Jurkat, Clone E6-1 (cell line): ENCODE measurements around the gene TLR6.
"Not testable (repeated sequence)": the region's sequence is repeated elsewhere in the genome, so short reads cannot be mapped to it uniquely, and the experiment has no call there.

ENCODE experiments used
- DNase-seq: peaks from one replicate; pipeline ENCODE4 v3.0.0-alpha.2; 2011; ENCODE audit warnings: low read depth, low spot score
- H3K4me3 ChIP-seq: 2 replicates; pipeline ENCODE4 v1.5.1; 2011; ENCODE audit warnings: mild to moderate bottlenecking, low read length, control low read depth, moderate library complexity

Gene TLR6

GRCh38 chr4:38800961-38801450, 55.6 kb downstream of the TLR6 start:
- DNase-seq = no peak
- no peak overlapping the region for H3K4me3 ChIP-seq

- no peak overlapping the region for H3K4me3 ChIP-seq
- no peak for DNase-seq
These were observed 56.3 kb downstream of the TLR6 start for GRCh38 chr4:38800366-38800765.

GRCh38 chr4:38795087-38795486, 61.5 kb downstream of the TLR6 start:
- H3K4me3 ChIP-seq = no peak overlapping the region
- DNase-seq = no peak

GRCh38 chr4:38794051-38794450, 62.6 kb downstream of the TLR6 start:
- no peak overlapping the region for H3K4me3 ChIP-seq
- DNase-seq = no peak

GRCh38 chr4:38791010-38791409, 65.6 kb downstream of the TLR6 start:
- no peak overlapping the region for H3K4me3 ChIP-seq
- no peak for DNase-seq

- H3K4me3 ChIP-seq = no peak overlapping the region
- DNase-seq = no peak
These were observed 68.3 kb downstream of the TLR6 start for GRCh38 chr4:38788317-38788716.

GRCh38 chr4:38787693-38788092, 68.9 kb downstream of the TLR6 start:
- DNase-seq = no peak
- H3K4me3 ChIP-seq = no peak overlapping the region

GRCh38 chr4:38785901-38786402, 70.7 kb downstream of the TLR6 start:
- DNase-seq = peak; percentile 5

GRCh38 chr4:38785041-38785790, 71.4 kb downstream of the TLR6 start:
- no peak for DNase-seq
- no peak overlapping the region for H3K4me3 ChIP-seq

More at GRCh38 chr4:38785901-38786402, 70.7 kb downstream of the TLR6 start:
- H3K4me3 ChIP-seq = no peak overlapping the region

- no peak for DNase-seq
These were observed 72.5 kb downstream of the TLR6 start for GRCh38 chr4:38784141-38784540.

GRCh38 chr4:38783109-38783460, 73.5 kb downstream of the TLR6 start:
- no peak for DNase-seq
- no peak overlapping the region for H3K4me3 ChIP-seq

More at GRCh38 chr4:38784141-38784540, 72.5 kb downstream of the TLR6 start:
- H3K4me3 ChIP-seq = no peak overlapping the region

GRCh38 chr4:38782452-38783108, 74.0 kb downstream of the TLR6 start, which contains the start of gene TLR10:
TSS of gene TLR10 (minus strand) at chr4:38782990. CDS start at chr4:38775590, 7,400 bp downstream.
- DNase-seq = peak; percentile 49
- no peak within 1 kb of the TSS for H3K4me3 ChIP-seq

GRCh38 chr4:38781854-38782261, 74.8 kb downstream of the TLR6 start:
- no peak for DNase-seq
- H3K4me3 ChIP-seq = no peak overlapping the region

GRCh38 chr4:38780833-38781484, 75.7 kb downstream of the TLR6 start:
- H3K4me3 ChIP-seq = no peak overlapping the region
- no peak for DNase-seq

- no peak overlapping the region for H3K4me3 ChIP-seq
- DNase-seq = no peak
These were observed 76.8 kb downstream of the TLR6 start for GRCh38 chr4:38779790-38780189.

GRCh38 chr4:38777925-38778324, 78.7 kb downstream of the TLR6 start:
- not testable (repeated sequence) for H3K4me3 ChIP-seq, DNase-seq

- DNase-seq = no peak
- no peak overlapping the region for H3K4me3 ChIP-seq
These were observed 81.3 kb downstream of the TLR6 start for GRCh38 chr4:38775326-38775725.

GRCh38 chr4:38774181-38774955, 82.2 kb downstream of the TLR6 start:
- H3K4me3 ChIP-seq = no peak overlapping the region

More at GRCh38 chr4:38774181-38774955, 82.2 kb downstream of the TLR6 start:
- DNase-seq = no peak
